GM12878 (cell line): Measurements from ENCODE around the gene HOXD9. TPM values are rescaled to one million over a fixed set of nuclear protein-coding genes. Genes with fewer than 3 reads are reported as not detected.

Experiments used
- ATAC-seq: fragments of 200-7000 bp; cut with Tn5 transposase; 3 replicates; pipeline ENCODE4 v1.9.1; 2020; ENCODE audit warnings: mild to moderate bottlenecking, moderate library complexity
- BruUV-seq: library from RNA; stranded (reverse); fragments of 400-500 nt; replicated peaks from 2 replicates; lab custom pipeline; 2021; lab: Mats Ljungman, UMichigan
- CTCF ChIA-PET: fragments of 300-600 bp; sonication (Branson Sonifier 250); formaldehyde crosslinking; extraction: SDS; loops from one replicate; lab custom pipeline; 2021; ENCODE audit warnings: inconsistent platforms; lab: Yijun Ruan, JAX
- POLR2A ChIA-PET: fragments of 350-600 bp; formaldehyde crosslinking; extraction: SDS; loops from one replicate; lab custom pipeline; 2021; ENCODE audit warnings: inconsistent platforms; lab: Charles Lee
- RAD21 ChIA-PET: fragments of 300-600 bp; sonication (Branson Sonifier 250); formaldehyde crosslinking; loops from one replicate; lab custom pipeline; 2023; ENCODE audit warnings: antibody characterized with exemption; ENCODE audit not compliant: unreplicated experiment; lab: Charles Lee
- SMC1A ChIA-PET: fragments of 300-600 bp; sonication (Branson Sonifier 250); formaldehyde crosslinking; loops from one replicate; lab custom pipeline; 2023; ENCODE audit not compliant: unreplicated experiment, uncharacterized antibody; lab: Charles Lee
- DNase-seq: peaks from one replicate; pipeline ENCODE4 v3.0.0-alpha.2; 2011; ENCODE audit warnings: low read depth, low spot score
- FAIRE-seq: peaks from 3 replicates; lab custom pipeline; 2011; peaks lifted over from hg19 to GRCh38; lab: Jason Lieb, UNC
- H2AFZ ChIP-seq: 2 replicates; pipeline ENCODE4 v1.6.0; 2011; ENCODE audit warnings: low read depth, low read length, control low read depth; ENCODE audit not compliant: control insufficient read depth
- H3K27ac ChIP-seq: 2 replicates; pipeline ENCODE4 v1.5.1; 2011; ENCODE audit warnings: control low read depth; ENCODE audit not compliant: control insufficient read depth, insufficient read depth
- H3K27me3 ChIP-seq, 2 experiments: replicated peaks in 1 of 2; 2 replicates each; pipeline versions ENCODE4 v1.6.0 to v1.6.1; 2011; ENCODE audit warnings: low read length in 1 of 2; ENCODE audit not compliant: control insufficient read depth in 2 of 2, insufficient read depth in 2 of 2
- H3K36me3 ChIP-seq, 2 experiments: 2 replicates each; pipeline ENCODE4 v1.5.1; 2011; ENCODE audit warnings: low read length in 1 of 2; ENCODE audit not compliant: control insufficient read depth in 2 of 2, insufficient read depth in 2 of 2
- H3K4me1 ChIP-seq: 2 replicates; pipeline ENCODE4 v1.6.1; 2011; ENCODE audit warnings: mild to moderate bottlenecking, low read length, moderate library complexity, mixed read lengths; ENCODE audit not compliant: control insufficient read depth, insufficient read depth
- H3K4me2 ChIP-seq: 2 replicates; pipeline ENCODE4 v1.6.0; 2011; ENCODE audit warnings: control low read depth; ENCODE audit not compliant: control insufficient read depth, insufficient read depth
- H3K4me3 ChIP-seq: fragments of 200-600 bp; sonication (generic); 2 replicates; pipeline ENCODE4 v1.5.1; 2016
- H3K79me2 ChIP-seq: 2 replicates; pipeline ENCODE4 v1.6.0; 2011; ENCODE audit warnings: low read length; ENCODE audit not compliant: control insufficient read depth, insufficient read depth
- H3K9ac ChIP-seq: 2 replicates; pipeline ENCODE4 v1.8.0; 2011; ENCODE audit warnings: low read length, control low read depth, mixed read lengths; ENCODE audit not compliant: control insufficient read depth, insufficient read depth
- H3K9me3 ChIP-seq: replicated peaks from 3 replicates; pipeline ENCODE4 v1.5.1; 2011; ENCODE audit warnings: mild to moderate bottlenecking, low read length; ENCODE audit not compliant: control insufficient read depth, insufficient read depth
- H4K20me1 ChIP-seq: 2 replicates; pipeline ENCODE4 v1.6.0; 2011; ENCODE audit not compliant: control insufficient read depth, insufficient read depth
- ASH2L ChIP-seq: fragments of 300-600, 200-600 bp; sonication (generic); IDR thresholded peaks from 2 replicates; pipeline ENCODE4 v1.6.1; 2017; ENCODE audit warnings: low read depth, mild to moderate bottlenecking, borderline replicate concordance
- BCLAF1 ChIP-seq: fragments of 450-650 bp; IDR thresholded peaks from 2 replicates; pipeline ENCODE4 v1.6.1; 2017; ENCODE audit warnings: antibody characterized with exemption, mild to moderate bottlenecking, moderate library complexity
- CBFB ChIP-seq: IDR thresholded peaks from 2 replicates; pipeline ENCODE4 v1.6.1; 2016; ENCODE audit warnings: antibody characterized with exemption, low read depth
- CBX5 ChIP-seq: sonication (generic); IDR thresholded peaks from 2 replicates; pipeline ENCODE4 v1.6.1; 2016; ENCODE audit warnings: low read depth, moderate library complexity, mild to moderate bottlenecking, inconsistent platforms
- FOS ChIP-seq: IDR thresholded peaks from 3 replicates; pipeline ENCODE4 v1.6.1; 2011; ENCODE audit warnings: borderline replicate concordance; ENCODE audit not compliant: insufficient read length; ENCODE audit errors: extremely low read depth
- IRF3 ChIP-seq: fragments of 450-650 bp; IDR thresholded peaks from 2 replicates; pipeline ENCODE4 v1.6.1; 2014; ENCODE audit warnings: mild to moderate bottlenecking
- MEF2B ChIP-seq: fragments of 450-650 bp; IDR thresholded peaks from 2 replicates; pipeline ENCODE4 v1.6.1; 2018; ENCODE audit warnings: mild to moderate bottlenecking, moderate library complexity; ENCODE audit not compliant: partially characterized antibody, poor library complexity, severe bottlenecking
- NR2C2 ChIP-seq: IDR thresholded peaks from 2 replicates; pipeline ENCODE4 v1.6.1; 2011; ENCODE audit warnings: borderline replicate concordance, low read depth; ENCODE audit not compliant: control insufficient read depth, insufficient read length
- PML ChIP-seq: IDR thresholded peaks from 2 replicates; pipeline ENCODE4 v1.6.1; 2012; ENCODE audit warnings: low read length, inconsistent platforms
- POLR2AphosphoS5 ChIP-seq: IDR thresholded peaks from 2 replicates; pipeline ENCODE4 v1.6.1; 2011; ENCODE audit warnings: mild to moderate bottlenecking, low read length, inconsistent platforms
- SMC3 ChIP-seq: IDR thresholded peaks from 2 replicates; pipeline ENCODE4 v1.6.1; 2011; ENCODE audit warnings: low read length, improper control_type of control experiment, borderline replicate concordance
- STAT1 ChIP-seq: fragments of 450-650 bp; conservative IDR thresholded peaks from 2 replicates; pipeline ENCODE4 v1.6.1; 2014; ENCODE audit warnings: antibody characterized with exemption, mild to moderate bottlenecking
- SUPT20H ChIP-seq: IDR thresholded peaks from 2 replicates; pipeline ENCODE4 v1.6.1; 2011; ENCODE audit warnings: low read depth, mild to moderate bottlenecking, low read length, moderate library complexity, borderline replicate concordance; ENCODE audit not compliant: control insufficient read depth
- TAF1 ChIP-seq: IDR thresholded peaks from 2 replicates; pipeline ENCODE4 v1.6.1; 2011; ENCODE audit warnings: mild to moderate bottlenecking, low read depth, low read length, borderline replicate concordance
- TBL1XR1 ChIP-seq: IDR thresholded peaks from 2 replicates; pipeline ENCODE4 v1.6.1; 2012; ENCODE audit warnings: low read depth, low read length, improper control_type of control experiment
- TCF12 ChIP-seq: IDR thresholded peaks from 2 replicates; pipeline ENCODE4 v1.6.1; 2011; ENCODE audit warnings: low read depth, mild to moderate bottlenecking, low read length
- ZBED1 ChIP-seq: IDR thresholded peaks from 2 replicates; pipeline ENCODE4 v1.6.1; 2016; ENCODE audit warnings: borderline replicate concordance
- WGBS: methylation state at CpG from one replicate; pipeline ENCODE4 v1.1.6; 2016; ENCODE audit warnings: low lambda C conversion rate; ENCODE audit not compliant: insufficient replicate concordance, insufficient coverage; ENCODE audit errors: missing lambda C conversion rate; 5-methylcytosine and 5-hydroxymethylcytosine counted together
- in situ Hi-C: fragments of 300-500 bp; cut with MboI; formaldehyde crosslinking; loops from 9 replicates; pipeline ENCODE4 v1.14.3; 2018; ENCODE audit warnings: mixed read lengths
- intact Hi-C: fragments of 100-400 bp; cut with micrococcal nuclease; formaldehyde crosslinking; loops from one replicate; pipeline ENCODE4 v1.14.2; 2022; ENCODE audit not compliant: unreplicated experiment
- polyA plus RNA-seq, 11 experiments: library from polyadenylated mRNA; depleted of rRNA in 4 of 11; unstranded in 6 of 11; stranded (reverse) in 5 of 11; fragments of >200 nt; fragmentation: Nextera tagmentation in 4 of 11; fragmentation: Illumina TruSeq in 1 of 11; extraction: Ambion mirVana in 4 of 11; extraction: Trizol in 1 of 11; gene quantifications; 1 replicate in 1 of 11; 2 replicates in 10 of 11; pipeline versions ENCODE4 v1.2.1 to v1.2.3, GENCODE V29; 2011 to 2016; ENCODE audit warnings: inconsistent platforms in 2 of 11, missing spikeins in 2 of 11, low read depth in 1 of 11
- total RNA-seq, 4 experiments: library from RNA; depleted of rRNA in 3 of 4; stranded (reverse); fragments of >200 nt in 3 of 4; fragmentation: Illumina TruSeq in 1 of 4; extraction: Trizol in 1 of 4; gene quantifications; 2 replicates each; pipeline versions ENCODE4 v1.2.1 to v1.2.3, GENCODE V29; 2013 to 2021

HOXD9 gene
- total and polyA plus RNA-seq, 10 of the 15 experiments (the other 5 are each of a cell fraction or from before 2014, with no cell fraction given), result not detected

GRCh38 chr2:176165370-176166050, 43.0 kb downstream of the HOXD9 start:
- intact Hi-C loops (no loop called here), in situ Hi-C loops (no loop called here)
- no peak overlapping the region for H3K9ac ChIP-seq

More at GRCh38 chr2:176165370-176166050, 43.0 kb downstream of the HOXD9 start:
- Histone ChIP-seq H3K4me3 (no peak overlapping the region), H3K4me2 (no peak overlapping the region), H3K27ac (no peak overlapping the region), H3K27me3 (peaks cover 18 to 20% of the 10 kb centered on the region in 2 experiments), H2AFZ (no peak overlapping the region), H3K9me3 (peaks cover 2% of the 10 kb centered on the region; the same call in 2 of the 3 replicates), H3K79me2 (no peaks in the 10 kb centered on the region), H4K20me1 (no peaks in the 10 kb centered on the region), H3K36me3 (no peaks in the 10 kb centered on the region; a peak in 1 of 4 replicates)
- ChIA-PET CTCF (interaction anchor here (0.6 kb wide), 1 partner anchor 865 kb away, joined by 4 read pairs; no protein-coding TSS in a partner anchor), RAD21 (no interaction called here), SMC1A (interaction anchor here (1.0 kb wide), 1 partner anchor 484 kb away, joined by 4 read pairs; no protein-coding TSS in a partner anchor)
- no TSS peak for BruUV-seq
- ATAC-seq (no peak), DNase-seq (no peak), FAIRE-seq (no peak)
- 42% methylated on average over 22 of the region's 26 CpGs for WGBS
- TF ChIP-seq TCF12, result no peak
- TF ChIP-seq TAF1, result no peak
- TF ChIP-seq SUPT20H, result no peak
- TF ChIP-seq PML, result no peak
- no peak for TF ChIP-seq CBFB
- TF ChIP-seq POLR2AphosphoS5, result no peak
- no peak for TF ChIP-seq BCLAF1
- TF ChIP-seq CBX5, result no peak
- TF ChIP-seq SMC3, result no peak
- no peak for TF ChIP-seq NR2C2
- no peak for TF ChIP-seq TBL1XR1
- no peak for TF ChIP-seq STAT1
- no peak for TF ChIP-seq MEF2B
- no peak for TF ChIP-seq IRF3
- no peak for TF ChIP-seq ZBED1
- no peak for TF ChIP-seq FOS
- TF ChIP-seq ASH2L, result no peak
- TF ChIP-seq, all 136 proteins: peak for 0
- H3K4me1 ChIP-seq, result no peaks in the 10 kb centered on the region
- POLR2A ChIA-PET, result no interaction called here
